B cell (primary cell): Measurements from ENCODE around the gene EPAS1. TPM values are rescaled to one million over a fixed set of nuclear protein-coding genes. Genes with fewer than 3 reads are reported as not detected.

Source experiments
- ATAC-seq: fragments of 200-7000 bp; cut with Tn5 transposase; one replicate; pipeline ENCODE4 v1.10.0; 2021; ENCODE audit warnings: low read depth, mild to moderate bottlenecking, moderate number of reproducible peaks, moderate library complexity
- CTCF ChIA-PET: fragments of 350-600 bp; sonication (Branson Sonifier 250); formaldehyde crosslinking; loops from one replicate; lab custom pipeline; 2021; ENCODE audit warnings: antibody characterized with exemption, inconsistent platforms; lab: Charles Lee
- POLR2A ChIA-PET: fragments of 350-600 bp; sonication (Branson Sonifier 250); formaldehyde crosslinking; loops from one replicate; lab custom pipeline; 2021; ENCODE audit warnings: antibody characterized with exemption; lab: Charles Lee
- DNase-seq: peaks from one replicate; pipeline ENCODE4 v3.0.0; 2013
- H2AFZ ChIP-seq: 2 replicates; pipeline ENCODE4 v1.6.1; 2012; ENCODE audit warnings: mild to moderate bottlenecking, low read depth, low read length; ENCODE audit not compliant: insufficient read depth, poor library complexity, severe bottlenecking
- H3K27ac ChIP-seq, 2 donors: 1 replicate in 1 of 2; 2 replicates in 1 of 2; pipeline ENCODE4 v1.5.1; 2012 to 2013; ENCODE audit warnings: low read length in 2 of 2, mild to moderate bottlenecking in 2 of 2, moderate library complexity in 1 of 2
- H3K27me3 ChIP-seq, 4 experiments: fragments of 200-600 bp in 1 of 4; sonication (generic) in 1 of 4; replicated peaks in 1 of 4; 1 replicate in 2 of 4; 2 replicates in 2 of 4; pipeline versions ENCODE4 v1.6.1 to v1.7.0; 2013 to 2016; ENCODE audit warnings: low read length in 3 of 4, mild to moderate bottlenecking in 2 of 4, mixed read lengths in 1 of 4, moderate library complexity in 1 of 4; ENCODE audit not compliant: insufficient read depth in 4 of 4, control insufficient read depth in 3 of 4; ENCODE audit errors: control extremely low read depth in 1 of 4
- H3K36me3 ChIP-seq, 2 experiments: replicated peaks in 1 of 2; 1 replicate in 1 of 2; 2 replicates in 1 of 2; pipeline versions ENCODE4 v1.6.1 to v1.7.1; 2013; ENCODE audit warnings: low read length in 1 of 2; ENCODE audit not compliant: insufficient read depth in 2 of 2, control insufficient read depth in 1 of 2; ENCODE audit errors: control extremely low read depth in 1 of 2, extremely low read depth in 1 of 2
- H3K4me1 ChIP-seq, 2 donors: fragments of 200-600 bp in 1 of 2; sonication (generic) in 1 of 2; 1 replicate in 1 of 2; 2 replicates in 1 of 2; pipeline versions ENCODE4 v1.5.1 to v1.6.1; 2013 to 2017; ENCODE audit warnings: low read length in 2 of 2; ENCODE audit not compliant: control insufficient read depth in 2 of 2, insufficient read depth in 2 of 2
- H3K4me2 ChIP-seq: replicated peaks from 2 replicates; pipeline ENCODE3; 2012; ENCODE audit warnings: mild to moderate bottlenecking, low read depth, low read length; ENCODE audit not compliant: poor library complexity, severe bottlenecking
- H3K4me3 ChIP-seq, 5 experiments: fragments of 200-600 bp in 1 of 5; sonication (generic) in 1 of 5; 1 replicate in 3 of 5; 2 replicates in 2 of 5; pipeline versions ENCODE4 v1.5.1 to v1.7.0; 2011 to 2016; ENCODE audit warnings: low read length in 4 of 5, mild to moderate bottlenecking in 4 of 5, low read depth in 2 of 5, control low read depth in 1 of 5, moderate library complexity in 1 of 5; ENCODE audit not compliant: insufficient read depth in 1 of 5; ENCODE audit errors: control extremely low read depth in 1 of 5, extremely low read depth in 1 of 5
- H3K79me2 ChIP-seq: fragments of 200-600 bp; sonication (generic); one replicate; pipeline ENCODE4 v1.6.0; 2016; ENCODE audit warnings: low read length; ENCODE audit not compliant: control insufficient read depth, insufficient read depth
- H3K9ac ChIP-seq: fragments of 200-600 bp; sonication (generic); 2 replicates; pipeline ENCODE4 v1.6.1; 2017; ENCODE audit warnings: mild to moderate bottlenecking, low read length, moderate library complexity
- H3K9me3 ChIP-seq, 3 donors: one replicate each; pipeline versions ENCODE4 v1.6.1 to v1.7.1; 2013; ENCODE audit warnings: low read length in 2 of 3; ENCODE audit not compliant: control insufficient read depth in 2 of 3, insufficient read depth in 1 of 3; ENCODE audit errors: control extremely low read depth in 1 of 3
- H4K20me1 ChIP-seq: 2 replicates; pipeline ENCODE4 v1.6.0; 2012; ENCODE audit warnings: mild to moderate bottlenecking, low read length; ENCODE audit not compliant: insufficient read depth, control insufficient read depth, poor library complexity, severe bottlenecking
- H3K27ac Mint-ChIP-seq: one replicate; pipeline ENCODE4 v1.8.0; 2021; ENCODE audit warnings: mixed read lengths
- H3K27me3 Mint-ChIP-seq: one replicate; pipeline ENCODE4 v1.8.0; 2021; ENCODE audit warnings: mixed read lengths
- H3K4me1 Mint-ChIP-seq: one replicate; pipeline ENCODE4 v1.8.0; 2021; ENCODE audit warnings: mixed read lengths
- H3K4me3 Mint-ChIP-seq: one replicate; pipeline ENCODE4 v1.8.0; 2021; ENCODE audit warnings: mixed read lengths
- H3K9me3 Mint-ChIP-seq: one replicate; pipeline ENCODE4 v1.8.0; 2022; ENCODE audit warnings: mixed read lengths; ENCODE audit not compliant: insufficient read depth
- EZH2 ChIP-seq: IDR thresholded peaks from 2 replicates; pipeline ENCODE4 v1.6.1; 2012; ENCODE audit warnings: borderline replicate concordance, low read depth, mild to moderate bottlenecking, moderate library complexity, low read length; ENCODE audit not compliant: insufficient read depth, poor library complexity, severe bottlenecking
- WGBS: methylation state at CpG from one replicate; pipeline ENCODE4 v1.1.5; 2013; ENCODE audit warnings: missing lambda C conversion rate; ENCODE audit not compliant: insufficient coverage; 5-methylcytosine and 5-hydroxymethylcytosine counted together
- intact Hi-C: fragments of 100-400 bp; cut with micrococcal nuclease; formaldehyde crosslinking; loops from one replicate; pipeline ENCODE4 v1.10.0; 2022
- polyA plus RNA-seq: library from polyadenylated mRNA; depleted of rRNA; stranded (reverse); fragments of >200 nt; gene quantifications from 2 replicates; pipeline ENCODE4 v1.2.3, GENCODE V29; 2012
- total RNA-seq, 2 donors: library from RNA; stranded (reverse); fragments of 120-200 nt in 1 of 2; gene quantifications; 1 replicate in 1 of 2; 2 replicates in 1 of 2; pipeline versions ENCODE4 v1.2.3 to v1.2.4, GENCODE V29; 2013 to 2022
- TF ChIP-seq, protein P1 (sequence below): fragments of 200-600 bp; IDR thresholded peaks from one replicate; pipeline ENCODE4 v1.8.0; 2022; ENCODE audit warnings: antibody characterized with exemption, mild to moderate bottlenecking

The EPAS1 gene
- total and polyA plus RNA-seq, 2 donors (not counting 1 experiment from before 2014, with no cell fraction given), result 0.06 to 0.37 TPM

- no peaks in the 10 kb centered on the region for H4K20me1 ChIP-seq
Measured at GRCh38 chr2:46339200-46339599, 42.0 kb downstream of the EPAS1 start.

GRCh38 chr2:46339676-46340459 lies 42.7 kb downstream of the EPAS1 start:
- Histone ChIP-seq H3K36me3 (no peaks in the 10 kb centered on the region), H2AFZ (no peak overlapping the region), H3K4me2 (no peak overlapping the region), H3K79me2 (no peaks in the 10 kb centered on the region), H3K9ac (no peak overlapping the region), H3K4me3 (no peak overlapping the region), H3K27ac (no peak overlapping the region), H4K20me1 (no peaks in the 10 kb centered on the region), H3K9me3 (no peaks in the 10 kb centered on the region), H3K27me3 (peaks cover 0 to 5% (median 0%) of the 10 kb centered on the region in 4 experiments), H3K4me1 (no peaks in the 10 kb centered on the region)
- no peaks in the 10 kb centered on the region for H3K9me3 Mint-ChIP-seq
- H3K4me3 Mint-ChIP-seq, result no peak overlapping the region
- POLR2A ChIA-PET, result no interaction called here
- intact Hi-C loops, result no loop called here
- CTCF ChIA-PET, result interaction anchor here (1.4 kb wide), 1 partner anchor 11 kb away, joined by 3 read pairs; no protein-coding TSS in a partner anchor
- DNase-seq (no peak), ATAC-seq (no peak)
- H3K4me1 Mint-ChIP-seq, result no peaks in the 10 kb centered on the region
- TF ChIP-seq, protein P1, sequence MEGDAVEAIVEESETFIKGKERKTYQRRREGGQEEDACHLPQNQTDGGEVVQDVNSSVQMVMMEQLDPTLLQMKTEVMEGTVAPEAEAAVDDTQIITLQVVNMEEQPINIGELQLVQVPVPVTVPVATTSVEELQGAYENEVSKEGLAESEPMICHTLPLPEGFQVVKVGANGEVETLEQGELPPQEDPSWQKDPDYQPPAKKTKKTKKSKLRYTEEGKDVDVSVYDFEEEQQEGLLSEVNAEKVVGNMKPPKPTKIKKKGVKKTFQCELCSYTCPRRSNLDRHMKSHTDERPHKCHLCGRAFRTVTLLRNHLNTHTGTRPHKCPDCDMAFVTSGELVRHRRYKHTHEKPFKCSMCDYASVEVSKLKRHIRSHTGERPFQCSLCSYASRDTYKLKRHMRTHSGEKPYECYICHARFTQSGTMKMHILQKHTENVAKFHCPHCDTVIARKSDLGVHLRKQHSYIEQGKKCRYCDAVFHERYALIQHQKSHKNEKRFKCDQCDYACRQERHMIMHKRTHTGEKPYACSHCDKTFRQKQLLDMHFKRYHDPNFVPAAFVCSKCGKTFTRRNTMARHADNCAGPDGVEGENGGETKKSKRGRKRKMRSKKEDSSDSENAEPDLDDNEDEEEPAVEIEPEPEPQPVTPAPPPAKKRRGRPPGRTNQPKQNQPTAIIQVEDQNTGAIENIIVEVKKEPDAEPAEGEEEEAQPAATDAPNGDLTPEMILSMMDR, result no peak
- no peak for TF ChIP-seq EZH2
- 89% methylated on average over 10 of the region's 12 CpGs for WGBS
- peaks cover 37% of the 10 kb centered on the region for H3K27me3 Mint-ChIP-seq
- no peak overlapping the region for H3K27ac Mint-ChIP-seq

More at GRCh38 chr2:46339200-46339599, 42.0 kb downstream of the EPAS1 start:
- ChIA-PET POLR2A (no interaction called here), CTCF (interaction anchor here (0.9 to 1.4 kb wide), 2 partner anchors 10 to 22 kb away, joined by 3 read pairs; no protein-coding TSS in a partner anchor)
- DNase-seq (no peak), ATAC-seq (no peak)
- WGBS, result no CpG with 5 or more reads among the region's 6 CpGs
- Histone ChIP-seq H3K36me3 (no peaks in the 10 kb centered on the region), H3K9me3 (no peaks in the 10 kb centered on the region), H3K27ac (no peak overlapping the region), H3K4me3 (no peak overlapping the region), H3K79me2 (no peaks in the 10 kb centered on the region), H3K4me1 (no peaks in the 10 kb centered on the region), H2AFZ (no peak overlapping the region), H3K27me3 (peaks cover 0 to 2% (median 0%) of the 10 kb centered on the region in 4 experiments), H3K4me2 (no peak overlapping the region), H3K9ac (no peak overlapping the region)
- Mint-ChIP-seq H3K9me3 (no peaks in the 10 kb centered on the region), H3K27ac (no peak overlapping the region), H3K4me3 (no peak overlapping the region), H3K27me3 (peaks cover 40% of the 10 kb centered on the region), H3K4me1 (no peaks in the 10 kb centered on the region)
- TF ChIP-seq, protein P1, result no peak
- no peak for TF ChIP-seq EZH2
- intact Hi-C loops, result no loop called here
